HepG2 (cell line): ENCODE measurements around the gene ACAP3. TPM values are rescaled to one million over a fixed set of nuclear protein-coding genes. Genes with fewer than 3 reads are reported as not detected.

Experiments used
- ESRRA ChIP-seq: sonication (generic); formaldehyde crosslinking; IDR thresholded peaks from 2 replicates; pipeline ENCODE4 v1.5.1; 2020; ENCODE audit warnings: mild to moderate bottlenecking, low read depth, missing genetic modification reagents
- HOXA3 ChIP-seq: sonication (generic); formaldehyde crosslinking; IDR thresholded peaks from 2 replicates; pipeline ENCODE4 v1.5.0; 2020; ENCODE audit warnings: missing genetic modification reagents
- NR2F2 ChIP-seq: IDR thresholded peaks from 2 replicates; pipeline ENCODE4 v1.6.1; 2012; ENCODE audit warnings: low read depth, inconsistent platforms, borderline replicate concordance
- PHF21A ChIP-seq: sonication (generic); formaldehyde crosslinking; IDR thresholded peaks from 2 replicates; pipeline ENCODE4 v1.5.0; 2020; ENCODE audit warnings: mild to moderate bottlenecking, missing genetic modification reagents
- SNAPC2 ChIP-seq: sonication (generic); formaldehyde crosslinking; IDR thresholded peaks from 2 replicates; pipeline ENCODE4 v1.8.1; 2022; ENCODE audit warnings: mild to moderate bottlenecking, missing genetic modification reagents
- TBX3 ChIP-seq: fragments of 450-650 bp; IDR thresholded peaks from 2 replicates; pipeline ENCODE4 v1.6.1; 2017; ENCODE audit warnings: antibody characterized with exemption, mild to moderate bottlenecking, inconsistent platforms, borderline replicate concordance
- TGIF2 ChIP-seq: IDR thresholded peaks from 2 replicates; pipeline ENCODE4 v1.6.1; 2016; ENCODE audit warnings: control low read depth, missing compliant biosample characterization
- THYN1 ChIP-seq: sonication (generic); formaldehyde crosslinking; IDR thresholded peaks from 2 replicates; pipeline ENCODE4 v1.8.1; 2023; ENCODE audit warnings: low read depth, mild to moderate bottlenecking, moderate library complexity, missing genetic modification reagents, borderline replicate concordance
- ZNF879 ChIP-seq: sonication (generic); formaldehyde crosslinking; IDR thresholded peaks from 2 replicates; pipeline ENCODE4 v1.8.1; 2023; ENCODE audit warnings: missing genetic modification reagents
- polyA plus RNA-seq, 8 experiments: library from polyadenylated mRNA; depleted of rRNA in 3 of 8; stranded (reverse) in 7 of 8; unstranded in 1 of 8; fragments of >200 nt; fragmentation: Illumina TruSeq in 4 of 8; extraction: Trizol in 4 of 8; gene quantifications; 2 replicates each; pipeline versions ENCODE4 v1.2.1 to v1.2.3, GENCODE V29; 2011 to 2016; ENCODE audit warnings: low read depth in 4 of 8, missing spikeins in 1 of 8, mixed read lengths in 1 of 8; ENCODE audit not compliant: insufficient read depth in 1 of 8
- total RNA-seq, 5 experiments: library from RNA; depleted of rRNA; stranded (reverse); fragments of >200 nt; fragmentation: Illumina TruSeq; extraction: Trizol; gene quantifications; 2 replicates each; pipeline ENCODE4 v1.2.3, GENCODE V29; 2016; ENCODE audit warnings: low read depth in 1 of 5
- TF ChIP-seq, protein P1 (sequence below): IDR thresholded peaks from 2 replicates; pipeline ENCODE4 v1.6.1; 2016; ENCODE audit warnings: mild to moderate bottlenecking, missing biosample characterization, missing genetic modification reagents
- TF ChIP-seq, protein P2 (sequence below): sonication (generic); formaldehyde crosslinking; IDR thresholded peaks from 2 replicates; pipeline ENCODE4 v1.4.0; 2020; ENCODE audit warnings: missing genetic modification reagents
- TF ChIP-seq, protein P3 (sequence below): sonication (generic); formaldehyde crosslinking; IDR thresholded peaks from 2 replicates; pipeline ENCODE4 v1.9.0; 2021; ENCODE audit warnings: missing genetic modification reagents, borderline replicate concordance

ACAP3 gene
- total and polyA plus RNA-seq, 2 of the 13 experiments (the other 11 are each of a cell fraction or from before 2014, with no cell fraction given), result 29.4 to 50.8 TPM

DNA sequence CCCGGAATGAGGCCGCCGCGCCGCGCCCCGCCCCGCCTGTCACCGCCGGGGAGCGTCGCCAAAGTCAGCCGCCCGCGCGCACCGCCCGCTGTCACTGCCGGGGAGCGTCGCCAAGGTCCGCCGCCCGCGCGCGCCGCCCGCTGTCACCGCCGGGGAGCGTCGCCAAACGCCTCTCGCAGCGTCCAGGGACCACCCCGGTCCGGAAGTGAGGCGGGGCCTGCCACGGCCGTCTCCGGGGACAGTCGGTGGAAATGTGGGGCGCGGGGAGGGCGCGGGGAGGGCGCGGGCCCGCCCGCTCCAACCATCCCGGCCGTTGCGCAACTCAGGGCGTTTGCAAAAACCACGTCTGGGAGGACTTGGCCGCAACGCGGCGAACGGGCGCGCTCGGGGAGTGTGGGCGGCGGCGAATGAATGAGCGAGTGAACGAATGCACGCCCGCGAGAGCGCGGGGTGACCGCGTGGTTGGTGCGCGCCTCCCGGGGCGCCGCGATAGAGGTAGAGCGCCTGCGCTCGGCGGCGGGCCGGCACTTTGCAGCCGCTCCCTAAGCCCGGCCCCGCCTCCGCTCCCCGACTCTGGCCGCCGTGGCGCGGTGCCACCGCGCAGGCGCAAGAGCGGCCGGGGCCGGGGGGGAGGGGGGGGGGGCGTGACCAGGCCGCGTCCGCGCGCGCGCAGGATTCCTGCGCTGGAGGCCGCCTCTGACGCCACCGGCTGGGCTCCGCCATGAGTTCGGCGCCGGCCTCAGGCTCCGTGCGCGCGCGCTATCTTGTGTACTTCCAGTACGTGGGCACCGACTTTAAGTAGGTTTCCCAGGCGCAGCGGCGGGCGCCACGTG lies at the start of gene ACAP3, which contains the start of gene PUSL1 (continued):
- TF ChIP-seq, protein P1, sequence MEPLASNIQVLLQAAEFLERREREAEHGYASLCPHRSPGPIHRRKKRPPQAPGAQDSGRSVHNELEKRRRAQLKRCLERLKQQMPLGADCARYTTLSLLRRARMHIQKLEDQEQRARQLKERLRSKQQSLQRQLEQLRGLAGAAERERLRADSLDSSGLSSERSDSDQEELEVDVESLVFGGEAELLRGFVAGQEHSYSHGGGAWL, result peak; percentile 62; the same call in 1 of the 2 replicates
- TF ChIP-seq NR2F2 (peak; percentile 44; the same call in 1 of the 2 replicates), PHF21A (peak; percentile 80), ZNF879 (CRISPR knock-in tag) (0 out of 2 replicates have a peak, but pooled peaks have one; percentile 36), THYN1 (no peak), HOXA3 (CRISPR knock-in tag) (peak; percentile 85), ESRRA (no peak), TGIF2 (CRISPR knock-in tag) (peak; percentile 99), SNAPC2 (no peak), TBX3 (no peak)
- TF ChIP-seq, protein P2, sequence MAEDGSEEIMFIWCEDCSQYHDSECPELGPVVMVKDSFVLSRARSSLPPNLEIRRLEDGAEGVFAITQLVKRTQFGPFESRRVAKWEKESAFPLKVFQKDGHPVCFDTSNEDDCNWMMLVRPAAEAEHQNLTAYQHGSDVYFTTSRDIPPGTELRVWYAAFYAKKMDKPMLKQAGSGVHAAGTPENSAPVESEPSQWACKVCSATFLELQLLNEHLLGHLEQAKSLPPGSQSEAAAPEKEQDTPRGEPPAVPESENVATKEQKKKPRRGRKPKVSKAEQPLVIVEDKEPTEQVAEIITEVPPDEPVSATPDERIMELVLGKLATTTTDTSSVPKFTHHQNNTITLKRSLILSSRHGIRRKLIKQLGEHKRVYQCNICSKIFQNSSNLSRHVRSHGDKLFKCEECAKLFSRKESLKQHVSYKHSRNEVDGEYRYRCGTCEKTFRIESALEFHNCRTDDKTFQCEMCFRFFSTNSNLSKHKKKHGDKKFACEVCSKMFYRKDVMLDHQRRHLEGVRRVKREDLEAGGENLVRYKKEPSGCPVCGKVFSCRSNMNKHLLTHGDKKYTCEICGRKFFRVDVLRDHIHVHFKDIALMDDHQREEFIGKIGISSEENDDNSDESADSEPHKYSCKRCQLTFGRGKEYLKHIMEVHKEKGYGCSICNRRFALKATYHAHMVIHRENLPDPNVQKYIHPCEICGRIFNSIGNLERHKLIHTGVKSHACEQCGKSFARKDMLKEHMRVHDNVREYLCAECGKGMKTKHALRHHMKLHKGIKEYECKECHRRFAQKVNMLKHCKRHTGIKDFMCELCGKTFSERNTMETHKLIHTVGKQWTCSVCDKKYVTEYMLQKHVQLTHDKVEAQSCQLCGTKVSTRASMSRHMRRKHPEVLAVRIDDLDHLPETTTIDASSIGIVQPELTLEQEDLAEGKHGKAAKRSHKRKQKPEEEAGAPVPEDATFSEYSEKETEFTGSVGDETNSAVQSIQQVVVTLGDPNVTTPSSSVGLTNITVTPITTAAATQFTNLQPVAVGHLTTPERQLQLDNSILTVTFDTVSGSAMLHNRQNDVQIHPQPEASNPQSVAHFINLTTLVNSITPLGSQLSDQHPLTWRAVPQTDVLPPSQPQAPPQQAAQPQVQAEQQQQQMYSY (CRISPR knock-in tag), result peak; percentile 33; the same call in 1 of the 2 replicates
- TF ChIP-seq, protein P3, sequence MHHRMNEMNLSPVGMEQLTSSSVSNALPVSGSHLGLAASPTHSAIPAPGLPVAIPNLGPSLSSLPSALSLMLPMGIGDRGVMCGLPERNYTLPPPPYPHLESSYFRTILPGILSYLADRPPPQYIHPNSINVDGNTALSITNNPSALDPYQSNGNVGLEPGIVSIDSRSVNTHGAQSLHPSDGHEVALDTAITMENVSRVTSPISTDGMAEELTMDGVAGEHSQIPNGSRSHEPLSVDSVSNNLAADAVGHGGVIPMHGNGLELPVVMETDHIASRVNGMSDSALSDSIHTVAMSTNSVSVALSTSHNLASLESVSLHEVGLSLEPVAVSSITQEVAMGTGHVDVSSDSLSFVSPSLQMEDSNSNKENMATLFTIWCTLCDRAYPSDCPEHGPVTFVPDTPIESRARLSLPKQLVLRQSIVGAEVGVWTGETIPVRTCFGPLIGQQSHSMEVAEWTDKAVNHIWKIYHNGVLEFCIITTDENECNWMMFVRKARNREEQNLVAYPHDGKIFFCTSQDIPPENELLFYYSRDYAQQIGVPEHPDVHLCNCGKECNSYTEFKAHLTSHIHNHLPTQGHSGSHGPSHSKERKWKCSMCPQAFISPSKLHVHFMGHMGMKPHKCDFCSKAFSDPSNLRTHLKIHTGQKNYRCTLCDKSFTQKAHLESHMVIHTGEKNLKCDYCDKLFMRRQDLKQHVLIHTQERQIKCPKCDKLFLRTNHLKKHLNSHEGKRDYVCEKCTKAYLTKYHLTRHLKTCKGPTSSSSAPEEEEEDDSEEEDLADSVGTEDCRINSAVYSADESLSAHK (CRISPR knock-in tag), result no peak
